Activated CD8-positive, alpha-beta T cell treated with anti-CD3 and anti-CD28 coated beads, Interleukin-2, amount 10 ng/mL, durations not matched to agents 7 days and 5 days (primary cell): ENCODE measurements around the gene DDO. TPM values are rescaled to one million over a fixed set of nuclear protein-coding genes. Genes with fewer than 3 reads are reported as not detected.
A peak's percentile ranks its signal among the peaks of the same experiment; 100 is the strongest.

Experiments used
- ATAC-seq: fragments of 150-1000 bp; cut with Tn5 transposase; one replicate; pipeline ENCODE4 v1.10.0; 2021; ENCODE audit warnings: moderate library complexity
- CTCF ChIA-PET: fragments of 350-600 bp; sonication (Branson Sonifier 250); formaldehyde crosslinking; loops from one replicate; lab custom pipeline; 2021; ENCODE audit warnings: antibody characterized with exemption; lab: Charles Lee
- POLR2A ChIA-PET: fragments of 350-600 bp; sonication (Branson Sonifier 250); formaldehyde crosslinking; loops from one replicate; lab custom pipeline; 2021; ENCODE audit warnings: antibody characterized with exemption; lab: Charles Lee
- DNase-seq: peaks from one replicate; pipeline ENCODE4 v3.0.0-alpha.2; 2020
- H3K27ac Mint-ChIP-seq: one replicate; pipeline ENCODE4 v1.8.0; 2021; ENCODE audit warnings: mild to moderate bottlenecking, mixed read lengths
- H3K27me3 Mint-ChIP-seq: one replicate; pipeline ENCODE4 v1.8.0; 2021; ENCODE audit warnings: low read depth, mixed read lengths
- H3K36me3 Mint-ChIP-seq: one replicate; pipeline ENCODE4 v1.8.0; 2021; ENCODE audit warnings: low read depth, mixed read lengths
- H3K4me1 Mint-ChIP-seq: one replicate; pipeline ENCODE4 v1.8.0; 2021; ENCODE audit warnings: low read depth, mixed read lengths
- H3K4me3 Mint-ChIP-seq: one replicate; pipeline ENCODE4 v1.8.0; 2021; ENCODE audit warnings: mild to moderate bottlenecking, mixed read lengths
- H3K9me3 Mint-ChIP-seq: one replicate; pipeline ENCODE4 v1.8.0; 2022; ENCODE audit warnings: mixed read lengths; ENCODE audit not compliant: insufficient read depth
- total RNA-seq, 2 experiments: library from RNA; stranded (reverse); gene quantifications; one replicate each; pipeline ENCODE4 v1.2.3, GENCODE V29; 2021

DDO gene
- total RNA-seq, 2 experiments from 2014 or later: not detected

GRCh38 chr6:110390404-110390803 is 25.0 kb downstream of the DDO start:
- H3K27me3 Mint-ChIP-seq: no peaks in the 10 kb centered on the region
- ATAC-seq: peak; percentile 37
- DNase-seq: peak; percentile 40
- H3K9me3 Mint-ChIP-seq: no peaks in the 10 kb centered on the region
- no peak overlapping the region for H3K4me3 Mint-ChIP-seq
- H3K4me1 Mint-ChIP-seq: peaks cover 23% of the 10 kb centered on the region
- ChIA-PET CTCF (interaction anchor here (0.9 to 6.1 kb wide), 17 partner anchors 10 to 704 kb away, joined by 3 to 123 read pairs (median 6); partner anchors contain the start of genes CDC40 and WASF1), POLR2A (interaction anchor here (2.2 kb wide), 1 partner anchor 350 kb away, joined by 5 read pairs; no protein-coding TSS in a partner anchor)
- peak overlapping the region; percentile 35 for H3K27ac Mint-ChIP-seq
- H3K36me3 Mint-ChIP-seq: no peaks in the 10 kb centered on the region

GRCh38 chr6:110389689-110390382 is 25.5 kb downstream of the DDO start:
- Mint-ChIP-seq H3K27me3 (no peaks in the 10 kb centered on the region), H3K4me1 (peaks cover 23% of the 10 kb centered on the region), H3K4me3 (no peak overlapping the region), H3K9me3 (no peaks in the 10 kb centered on the region), H3K27ac (peak overlapping the region; percentile 69), H3K36me3 (no peaks in the 10 kb centered on the region)
- no peak for DNase-seq
- CTCF ChIA-PET: interaction anchor here (0.9 to 6.1 kb wide), 17 partner anchors 9 to 704 kb away, joined by 3 to 123 read pairs (median 6); partner anchors contain the start of genes CDC40 and WASF1
- ATAC-seq: peak; percentile 51
- POLR2A ChIA-PET: interaction anchor here (2.2 kb wide), 1 partner anchor 350 kb away, joined by 5 read pairs; no protein-coding TSS in a partner anchor

GRCh38 chr6:110387986-110388385 is 27.4 kb downstream of the DDO start:
- no peak for DNase-seq
- Mint-ChIP-seq H3K27ac (no peak overlapping the region), H3K27me3 (no peaks in the 10 kb centered on the region), H3K36me3 (no peaks in the 10 kb centered on the region), H3K9me3 (no peaks in the 10 kb centered on the region), H3K4me1 (peaks cover 23% of the 10 kb centered on the region), H3K4me3 (no peak overlapping the region)
- no peak for ATAC-seq
- CTCF ChIA-PET: interaction anchor here (3.9 to 6.1 kb wide), 2 partner anchors 22 to 348 kb away, joined by 20 to 123 read pairs; no protein-coding TSS in a partner anchor
- POLR2A ChIA-PET: no interaction called here

DNA sequence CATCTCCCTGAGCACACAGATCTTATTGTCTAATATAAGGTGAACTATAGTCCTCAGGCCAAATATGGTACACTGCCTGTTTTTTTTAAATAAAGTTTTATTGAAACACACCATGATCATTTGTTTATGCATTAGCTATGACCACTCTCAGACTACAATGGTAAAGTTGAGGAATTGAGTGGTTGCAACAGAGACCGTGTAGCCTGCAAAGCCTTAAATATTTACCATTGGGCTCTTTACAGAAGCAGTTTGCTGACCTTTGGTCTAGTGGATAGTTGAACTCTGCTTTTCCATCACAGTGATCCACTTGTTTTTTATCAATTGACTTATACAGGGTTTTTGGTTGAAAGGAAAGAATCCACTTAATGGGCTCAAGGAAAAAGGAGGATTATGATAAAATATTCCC is 29.9 kb downstream of the DDO start:
- no peaks in the 10 kb centered on the region for H3K36me3 Mint-ChIP-seq
- no peak overlapping the region for H3K4me3 Mint-ChIP-seq
- H3K9me3 Mint-ChIP-seq: no peaks in the 10 kb centered on the region
- ATAC-seq: no peak
- peaks cover 2% of the 10 kb centered on the region for H3K27me3 Mint-ChIP-seq
- peaks cover 17% of the 10 kb centered on the region for H3K4me1 Mint-ChIP-seq
- no peak for DNase-seq
- POLR2A ChIA-PET: no interaction called here
- H3K27ac Mint-ChIP-seq: no peak overlapping the region
- CTCF ChIA-PET: interaction anchor here (1.5 kb wide), 1 partner anchor 346 kb away, joined by 6 read pairs; no protein-coding TSS in a partner anchor

- CTCF ChIA-PET: no interaction called here
- no peak for ATAC-seq
- H3K4me3 Mint-ChIP-seq: no peak overlapping the region
- POLR2A ChIA-PET: no interaction called here
- H3K27me3 Mint-ChIP-seq: peaks cover 2% of the 10 kb centered on the region
- H3K36me3 Mint-ChIP-seq: no peaks in the 10 kb centered on the region
- no peak overlapping the region for H3K27ac Mint-ChIP-seq
- no peak for DNase-seq
- H3K9me3 Mint-ChIP-seq: no peaks in the 10 kb centered on the region
- no peaks in the 10 kb centered on the region for H3K4me1 Mint-ChIP-seq
Observed at GRCh38 chr6:110378552-110378951, 36.8 kb downstream of the DDO start.

DNA sequence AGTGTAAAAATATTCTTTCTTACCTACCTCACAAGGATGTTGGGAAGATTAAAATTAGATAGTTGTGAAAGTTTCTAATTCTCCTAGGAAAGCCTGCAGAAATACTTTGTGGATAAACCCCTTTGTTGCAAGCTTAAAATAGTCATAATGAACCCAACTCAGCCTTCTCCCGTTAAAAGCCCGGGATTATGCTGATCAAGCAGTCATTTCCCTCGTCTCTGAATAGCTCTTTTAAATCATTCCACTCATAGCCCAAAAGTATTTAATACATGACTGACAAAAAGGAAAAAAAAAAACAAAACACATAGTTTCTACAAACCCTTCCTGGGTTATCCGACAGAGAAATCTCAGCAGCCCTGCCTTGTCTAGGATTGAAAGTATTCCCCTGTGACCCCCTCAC is 46.3 kb downstream of the DDO start:
- no peaks in the 10 kb centered on the region for H3K36me3 Mint-ChIP-seq
- H3K9me3 Mint-ChIP-seq: no peaks in the 10 kb centered on the region
- H3K4me1 Mint-ChIP-seq: peaks cover 19% of the 10 kb centered on the region
- no peak overlapping the region for H3K27ac Mint-ChIP-seq
- no peak overlapping the region for H3K4me3 Mint-ChIP-seq
- CTCF ChIA-PET: interaction anchor here (1.3 kb wide), 1 partner anchor 329 kb away, joined by 5 read pairs; no protein-coding TSS in a partner anchor
- POLR2A ChIA-PET: no interaction called here
- no peak for DNase-seq
- ATAC-seq: no peak
- peaks cover 20% of the 10 kb centered on the region for H3K27me3 Mint-ChIP-seq

- no peak for ATAC-seq
- Mint-ChIP-seq H3K4me1 (peaks cover 19% of the 10 kb centered on the region), H3K27ac (no peak overlapping the region), H3K27me3 (peaks cover 20% of the 10 kb centered on the region), H3K4me3 (no peak overlapping the region), H3K36me3 (no peaks in the 10 kb centered on the region), H3K9me3 (no peaks in the 10 kb centered on the region)
- ChIA-PET CTCF (interaction anchor here (0.9 to 1.3 kb wide), 2 partner anchors 23 to 328 kb away, joined by 3 to 5 read pairs; no protein-coding TSS in a partner anchor), POLR2A (no interaction called here)
- no peak for DNase-seq
Observed at GRCh38 chr6:110368284-110368683, 47.1 kb downstream of the DDO start.

- H3K9me3 Mint-ChIP-seq: no peaks in the 10 kb centered on the region
- CTCF ChIA-PET: interaction anchor here (0.9 to 1.3 kb wide), 3 partner anchors 16 to 328 kb away, joined by 3 to 5 read pairs (median 3); no protein-coding TSS in a partner anchor
- DNase-seq (no peak), ATAC-seq (no peak)
- H3K27me3 Mint-ChIP-seq: peaks cover 20% of the 10 kb centered on the region
- H3K27ac Mint-ChIP-seq: no peak overlapping the region
- H3K4me1 Mint-ChIP-seq: peaks cover 19% of the 10 kb centered on the region
- H3K4me3 Mint-ChIP-seq: no peak overlapping the region
- no peaks in the 10 kb centered on the region for H3K36me3 Mint-ChIP-seq
- POLR2A ChIA-PET: no interaction called here
Observed at GRCh38 chr6:110367825-110368224, 47.5 kb downstream of the DDO start.

DNA sequence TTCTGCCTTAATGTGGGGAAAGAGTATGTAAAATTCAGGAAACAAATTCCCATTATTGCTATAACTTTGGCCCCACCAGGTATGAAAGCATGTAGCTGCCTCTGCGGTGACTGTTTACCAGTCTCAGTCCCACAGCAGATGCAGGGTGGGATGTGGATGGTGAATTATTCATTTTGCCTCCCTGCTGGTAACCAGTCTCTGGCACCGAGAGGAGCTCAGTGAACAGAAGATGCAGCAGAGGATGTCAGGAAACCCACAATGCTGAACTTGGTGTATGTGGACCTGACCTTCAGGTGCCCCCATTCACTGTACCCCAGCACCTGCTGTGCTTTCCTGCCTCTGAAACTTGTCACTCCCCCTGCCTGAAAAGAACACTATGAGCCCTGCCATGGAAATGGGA is 48.4 kb downstream of the DDO start:
- peak; percentile 28 for DNase-seq
- POLR2A ChIA-PET: no interaction called here
- no peaks in the 10 kb centered on the region for H3K9me3 Mint-ChIP-seq

DNA sequence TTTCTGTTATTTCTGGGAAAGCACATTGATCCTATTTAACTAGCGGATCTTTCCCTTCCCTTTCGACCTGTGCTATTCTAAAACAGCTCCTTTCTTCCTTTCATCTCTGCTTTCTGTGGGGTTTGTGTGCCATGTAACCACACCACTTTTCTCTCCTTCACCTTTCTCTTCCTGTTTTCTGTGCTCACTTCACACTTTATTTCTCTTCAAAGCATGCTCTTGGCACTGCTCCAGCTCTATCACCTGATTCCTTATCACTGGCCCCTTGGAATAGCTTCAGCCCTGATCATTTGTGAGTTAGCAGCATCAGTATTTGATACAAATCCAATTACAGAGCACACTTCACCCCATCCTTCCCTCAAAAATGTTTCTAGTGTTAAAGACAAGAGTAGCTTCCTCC is 49.1 kb downstream of the DDO start:
- POLR2A ChIA-PET: no interaction called here
- Mint-ChIP-seq H3K27me3 (peaks cover 17% of the 10 kb centered on the region), H3K27ac (peak overlapping the region; percentile 0), H3K4me1 (peaks cover 19% of the 10 kb centered on the region), H3K9me3 (no peaks in the 10 kb centered on the region), H3K4me3 (no peak overlapping the region), H3K36me3 (no peaks in the 10 kb centered on the region)
- DNase-seq: no peak
- CTCF ChIA-PET: interaction anchor here (1.0 to 3.2 kb wide), 4 partner anchors 12 to 188 kb away, joined by 3 to 20 read pairs (median 6); no protein-coding TSS in a partner anchor
- no peak for ATAC-seq

More for the DNA sequence above, 48.4 kb downstream of the DDO start:
- Mint-ChIP-seq H3K27ac (no peak overlapping the region), H3K4me3 (no peak overlapping the region), H3K36me3 (no peaks in the 10 kb centered on the region), H3K27me3 (peaks cover 20% of the 10 kb centered on the region), H3K4me1 (peaks cover 19% of the 10 kb centered on the region)
- peak; percentile 65 for ATAC-seq
- CTCF ChIA-PET: interaction anchor here (1.1 to 3.2 kb wide), 3 partner anchors 15 to 189 kb away, joined by 3 to 20 read pairs (median 4); no protein-coding TSS in a partner anchor

DNA sequence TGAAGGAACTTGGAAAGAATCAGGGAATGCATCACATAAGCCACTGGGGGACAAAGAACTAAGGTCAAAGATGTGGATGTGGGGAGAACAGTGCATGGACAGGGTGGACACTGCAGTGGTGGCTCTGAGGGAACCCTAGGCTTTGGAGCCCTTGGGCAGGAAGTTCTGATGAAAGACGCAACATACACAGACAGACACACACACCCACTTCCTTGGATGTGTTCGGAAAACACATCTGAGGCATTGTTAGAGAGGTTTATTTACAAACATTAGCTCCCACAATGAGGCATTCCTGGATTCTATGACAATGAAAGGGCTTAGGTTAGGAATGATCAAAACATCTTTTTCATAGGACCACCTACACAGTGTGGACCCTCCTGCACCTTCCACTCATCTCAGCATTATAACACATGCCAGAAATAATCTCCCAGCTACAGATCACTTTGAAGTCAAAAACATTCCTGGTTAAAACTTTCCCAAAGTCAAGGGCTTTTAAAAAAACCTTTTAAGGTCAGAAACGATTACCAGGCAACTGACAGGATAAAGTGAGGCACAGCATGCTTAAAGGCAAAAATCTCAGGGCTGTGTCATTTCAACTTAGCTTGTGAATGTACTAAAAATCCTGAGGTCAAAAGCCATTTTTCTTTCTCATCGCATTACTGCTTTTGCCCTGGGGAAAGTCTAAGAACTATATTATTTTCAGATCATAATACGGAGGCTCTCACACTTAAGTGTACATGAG is 50.8 kb downstream of the DDO start:
- Mint-ChIP-seq H3K4me3 (no peak overlapping the region), H3K36me3 (no peaks in the 10 kb centered on the region), H3K9me3 (no peaks in the 10 kb centered on the region), H3K27ac (no peak overlapping the region), H3K27me3 (peaks cover 8% of the 10 kb centered on the region), H3K4me1 (peaks cover 19% of the 10 kb centered on the region)
- CTCF ChIA-PET: interaction anchor here (2.3 to 3.2 kb wide), 2 partner anchors 10 to 25 kb away, joined by 8 to 20 read pairs; no protein-coding TSS in a partner anchor
- DNase-seq (no peak), ATAC-seq (no peak)
- POLR2A ChIA-PET: no interaction called here
